ENCODE results near the gene ZMIZ1. TPM values are rescaled to one million over a fixed set of nuclear protein-coding genes. Genes with fewer than 3 reads are reported as not detected.

ZMIZ1 gene
- total and polyA plus RNA-seq, 7 experiments from 2014 or later, result 1.8 to 57.2 (median 14.2) TPM

GRCh38 chr10:79068203-79068561 lies 584 bp upstream of the ZMIZ1 start:
- DNase-seq, result peak in 6 of 9 donors; percentile 18 to 59 (median 34)
- Histone ChIP-seq H3K27ac (ENCODE audit: low read depth, low read length) (peak overlapping the region; percentile 62), H3K4me3 (ENCODE audit: low read length) (peak overlapping the region; percentile 83), H3K9me3 (ENCODE audit: control insufficient read depth in 2 of 3, low read length in 3 of 3) (no peaks in the 10 kb centered on the region), H3K36me3 (ENCODE audit: control insufficient read depth in 2 of 3, insufficient read depth in 3 of 3, low read length in 3 of 3) (no peaks in the 10 kb centered on the region), H3K4me1 (ENCODE audit: control insufficient read depth in 2 of 2, insufficient read depth in 2 of 2, low read length in 2 of 2) (peaks cover 12 to 30% of the 10 kb centered on the region in 2 donors), H3K27me3 (ENCODE audit: control insufficient read depth in 2 of 2, insufficient read depth in 2 of 2, low read length in 2 of 2) (no peaks in the 10 kb centered on the region)
- Mint-ChIP-seq H3K27ac (peak overlapping the region in 6 of 9 donors; percentile 36 to 91 (median 77)), H3K36me3 (no peaks in the 10 kb centered on the region), H3K9me3 (no peaks in the 10 kb centered on the region), H3K4me3 (peak overlapping the region; percentile 80 to 98 (median 92)), H3K27me3 (peaks cover 0 to 23% (median 0%) of the 10 kb centered on the region in 5 donors), H3K4me1 (peaks cover 24 to 66% (median 55%) of the 10 kb centered on the region in 7 donors)
- POLR2A ChIA-PET, result interaction anchor here (0.7 to 1.0 kb wide), 2 partner anchors 10 to 16 kb away, joined by 3 read pairs; no protein-coding TSS in a partner anchor
- CTCF ChIA-PET, result interaction anchor here (0.7 kb wide), 1 partner anchor 44 kb away, joined by 3 read pairs; no protein-coding TSS in a partner anchor
- ATAC-seq, result no peak
- intact Hi-C loops (cut with micrococcal nuclease), result loop anchor here (1.0 to 10.0 kb wide), 20 partner anchors 20 to 1399 kb away; partner anchors contain the start of genes RPS24 (in 2 of the 2), POLR3A (in 1 of the 2), PPIF (in 1 of the 2) and ZCCHC24 (in 1 of the 2)

DNA sequence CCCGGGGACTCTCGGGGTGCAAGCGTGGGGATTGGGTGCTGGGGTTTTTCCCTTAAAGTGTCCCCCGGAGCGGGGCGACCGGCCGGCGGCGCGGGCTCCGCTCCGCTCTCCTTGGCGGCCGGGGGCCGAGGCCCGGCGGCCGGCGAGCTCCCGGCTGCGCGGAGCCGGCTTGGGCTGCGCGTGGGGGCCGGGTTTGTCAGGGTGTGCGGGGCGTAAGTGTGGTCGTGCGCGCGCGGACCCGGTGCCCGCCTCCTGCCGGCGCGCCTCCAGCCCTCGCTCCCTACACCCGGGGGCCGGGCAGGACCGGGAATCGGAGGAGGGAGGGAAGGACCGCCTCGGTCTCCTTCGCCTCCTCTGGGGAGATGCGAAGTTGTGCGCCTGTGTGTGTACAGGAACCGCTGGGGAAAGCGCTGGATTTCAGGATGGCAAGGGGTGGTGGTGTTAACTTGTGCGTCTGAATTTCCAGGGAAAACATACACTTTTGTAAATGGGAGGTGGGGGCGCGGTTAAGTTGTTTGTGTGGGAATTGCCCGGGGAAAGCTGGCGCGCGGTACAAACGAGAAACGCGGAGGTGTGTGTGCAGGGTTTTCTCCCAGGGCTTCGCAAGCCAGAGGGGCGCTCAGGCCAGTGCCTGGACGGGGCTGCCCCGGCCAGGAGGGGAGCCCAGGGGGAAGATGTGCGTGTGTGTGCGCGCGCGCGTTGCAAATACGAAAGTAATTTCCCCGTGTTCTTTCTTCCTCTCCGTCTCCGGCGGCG lies 737 bp downstream of the ZMIZ1 start:
- peak; percentile 3 for ATAC-seq
- H3K4me1 Mint-ChIP-seq, result peaks cover 14 to 63% (median 45%) of the 10 kb centered on the region in 7 donors

GRCh38 chr10:79070081-79070605 lies 1.4 kb downstream of the ZMIZ1 start:
- no peaks in the 10 kb centered on the region for H3K9me3 Mint-ChIP-seq
- intact Hi-C loops (cut with micrococcal nuclease), result loop anchor here in 1 of 2 donors (1.0 to 2.0 kb wide), 2 partner anchors 125 to 173 kb away; no protein-coding TSS in a partner anchor
- Histone ChIP-seq H3K27ac (ENCODE audit: low read depth, low read length) (peak overlapping the region; percentile 62), H3K27me3 (ENCODE audit: control insufficient read depth in 2 of 2, insufficient read depth in 2 of 2, low read length in 2 of 2) (no peaks in the 10 kb centered on the region), H3K9me3 (ENCODE audit: control insufficient read depth in 2 of 3, low read length in 3 of 3) (no peaks in the 10 kb centered on the region), H3K36me3 (ENCODE audit: control insufficient read depth in 2 of 3, insufficient read depth in 3 of 3, low read length in 3 of 3) (no peaks in the 10 kb centered on the region), H3K4me1 (ENCODE audit: control insufficient read depth in 2 of 2, insufficient read depth in 2 of 2, low read length in 2 of 2) (peaks cover 8 to 17% of the 10 kb centered on the region in 2 donors), H3K4me3 (ENCODE audit: low read length) (peak overlapping the region; percentile 48)
- ChIA-PET CTCF (no interaction called here), POLR2A (no interaction called here)
- no peaks in the 10 kb centered on the region for H3K36me3 Mint-ChIP-seq
- H3K4me1 Mint-ChIP-seq, result peaks cover 9 to 59% (median 40%) of the 10 kb centered on the region in 7 donors
- H3K27me3 Mint-ChIP-seq, result peaks cover 0 to 25% (median 0%) of the 10 kb centered on the region in 5 donors
- DNase-seq (peak in 1 of 9 donors; percentile 19), ATAC-seq (no peak)
- peak overlapping the region in 6 of 9 donors; percentile 54 to 93 (median 82) for H3K27ac Mint-ChIP-seq
- H3K4me3 Mint-ChIP-seq, result peak overlapping the region; percentile 92 to 97 (median 93)

More for the DNA sequence above, 737 bp downstream of the ZMIZ1 start:
- CTCF ChIA-PET, result interaction anchor here (0.6 kb wide), 1 partner anchor 1118 kb away, joined by 4 read pairs; no protein-coding TSS in a partner anchor
- peak overlapping the region; percentile 62 for H3K27ac ChIP-seq (ENCODE audit: low read depth, low read length)
- intact Hi-C loops (cut with micrococcal nuclease), result loop anchor here (1.0 to 10.0 kb wide), 14 partner anchors 68 to 1398 kb away; partner anchors contain the start of genes ZCCHC24 (in 2 of the 2), PPIF (in 1 of the 2) and RPS24 (in 1 of the 2)
- H3K27ac Mint-ChIP-seq, result peak overlapping the region in 7 of 9 donors; percentile 54 to 93 (median 90)
- H3K9me3 Mint-ChIP-seq, result no peaks in the 10 kb centered on the region
- peak overlapping the region; percentile 83 for H3K4me3 ChIP-seq (ENCODE audit: low read length)
- H3K9me3 ChIP-seq (ENCODE audit: control insufficient read depth in 2 of 3, low read length in 3 of 3), result no peaks in the 10 kb centered on the region
- H3K27me3 Mint-ChIP-seq, result peaks cover 0 to 25% (median 0%) of the 10 kb centered on the region in 5 donors
- H3K4me3 Mint-ChIP-seq, result peak overlapping the region; percentile 92 to 97 (median 93)
- H3K4me1 ChIP-seq (ENCODE audit: control insufficient read depth in 2 of 2, insufficient read depth in 2 of 2, low read length in 2 of 2), result peaks cover 8 to 17% of the 10 kb centered on the region in 2 donors
- no peaks in the 10 kb centered on the region for H3K27me3 ChIP-seq (ENCODE audit: control insufficient read depth in 2 of 2, insufficient read depth in 2 of 2, low read length in 2 of 2)
- DNase-seq, result peak in 8 of 9 donors; percentile 36 to 59 (median 44)
- H3K36me3 ChIP-seq (ENCODE audit: control insufficient read depth in 2 of 3, insufficient read depth in 3 of 3, low read length in 3 of 3), result no peaks in the 10 kb centered on the region
- H3K36me3 Mint-ChIP-seq, result no peaks in the 10 kb centered on the region
- POLR2A ChIA-PET, result interaction anchor here (0.5 to 0.9 kb wide), 2 partner anchors 22 to 1122 kb away, joined by 3 read pairs; no protein-coding TSS in a partner anchor

DNA sequence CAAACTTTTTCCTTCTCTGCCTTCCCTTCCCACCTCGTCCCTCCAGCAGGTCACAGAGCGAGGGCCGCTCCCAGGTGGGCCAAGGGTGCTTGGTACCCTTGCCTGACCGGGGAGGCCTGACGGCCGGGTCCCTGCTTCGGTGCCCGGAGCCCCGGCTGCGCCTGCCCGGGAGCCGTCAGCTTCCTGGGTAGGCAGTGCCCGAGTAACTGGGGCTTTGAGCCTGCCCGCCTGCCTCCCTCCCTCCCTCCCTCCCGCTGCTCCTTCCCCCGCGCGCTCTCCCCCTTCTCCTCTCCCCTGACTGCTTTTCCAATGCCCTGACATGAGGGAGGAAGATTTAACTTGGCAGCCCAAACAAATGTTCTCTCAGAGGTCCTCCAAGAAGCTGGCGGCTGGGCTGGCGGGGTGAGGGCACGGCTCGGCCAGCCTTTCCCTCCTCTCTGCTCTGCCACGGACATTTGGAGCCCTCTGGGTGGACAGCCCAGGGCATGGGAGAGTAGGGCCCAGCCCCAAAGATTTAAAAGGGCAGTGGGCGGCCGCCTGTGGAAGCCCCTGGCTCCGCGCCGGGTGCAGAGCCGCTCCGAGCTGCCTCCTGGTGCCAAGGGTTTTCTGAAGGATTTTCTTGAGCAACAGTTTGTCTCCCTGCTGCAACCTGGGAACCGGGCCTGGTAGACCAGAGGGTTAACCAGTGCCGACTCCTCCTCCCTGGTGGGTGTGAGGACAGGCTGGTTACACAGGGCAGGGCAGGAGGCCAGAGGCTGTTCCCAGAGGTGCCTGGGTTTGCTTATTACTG lies 2.0 kb downstream of the ZMIZ1 start:
- Histone ChIP-seq H3K4me3 (ENCODE audit: low read length) (peak overlapping the region; percentile 48), H3K27me3 (ENCODE audit: control insufficient read depth in 2 of 2, insufficient read depth in 2 of 2, low read length in 2 of 2) (no peaks in the 10 kb centered on the region), H3K36me3 (ENCODE audit: control insufficient read depth in 2 of 3, insufficient read depth in 3 of 3, low read length in 3 of 3) (no peaks in the 10 kb centered on the region), H3K4me1 (ENCODE audit: control insufficient read depth in 2 of 2, insufficient read depth in 2 of 2, low read length in 2 of 2) (peaks cover 8 to 17% of the 10 kb centered on the region in 2 donors), H3K27ac (ENCODE audit: low read depth, low read length) (peak overlapping the region; percentile 48), H3K9me3 (ENCODE audit: control insufficient read depth in 2 of 3, low read length in 3 of 3) (no peaks in the 10 kb centered on the region)
- Mint-ChIP-seq H3K9me3 (no peaks in the 10 kb centered on the region), H3K4me1 (peaks cover 10 to 58% (median 41%) of the 10 kb centered on the region in 7 donors), H3K27me3 (peaks cover 0 to 25% (median 0%) of the 10 kb centered on the region in 5 donors), H3K36me3 (no peaks in the 10 kb centered on the region), H3K27ac (peak overlapping the region in 6 of 9 donors; percentile 21 to 84 (median 62)), H3K4me3 (peak overlapping the region; percentile 81 to 95 (median 85))
- ChIA-PET POLR2A (no interaction called here), CTCF (no interaction called here)
- intact Hi-C loops (cut with micrococcal nuclease), result loop anchor here in 1 of 2 donors (1.0 to 2.0 kb wide), 2 partner anchors 124 to 172 kb away; no protein-coding TSS in a partner anchor
- ATAC-seq (no peak), DNase-seq (peak in 5 of 9 donors; percentile 15 to 40 (median 27))

GRCh38 chr10:79071396-79071923 lies 2.7 kb downstream of the ZMIZ1 start:
- no peaks in the 10 kb centered on the region for H3K36me3 Mint-ChIP-seq
- Histone ChIP-seq H3K4me1 (ENCODE audit: control insufficient read depth in 2 of 2, insufficient read depth in 2 of 2, low read length in 2 of 2) (peaks cover 4 to 11% of the 10 kb centered on the region in 2 donors), H3K4me3 (ENCODE audit: low read length) (peak overlapping the region; percentile 34), H3K27me3 (ENCODE audit: control insufficient read depth in 2 of 2, insufficient read depth in 2 of 2, low read length in 2 of 2) (no peaks in the 10 kb centered on the region), H3K9me3 (ENCODE audit: control insufficient read depth in 2 of 3, low read length in 3 of 3) (no peaks in the 10 kb centered on the region), H3K27ac (ENCODE audit: low read depth, low read length) (no peak overlapping the region), H3K36me3 (ENCODE audit: control insufficient read depth in 2 of 3, insufficient read depth in 3 of 3, low read length in 3 of 3) (no peaks in the 10 kb centered on the region)
- ChIA-PET CTCF (no interaction called here), POLR2A (no interaction called here)
- no peaks in the 10 kb centered on the region for H3K9me3 Mint-ChIP-seq
- ATAC-seq, result no peak
- no peak for DNase-seq
- H3K27ac Mint-ChIP-seq, result peak overlapping the region in 8 of 9 donors; percentile 32 to 84 (median 60)
- intact Hi-C loops (cut with micrococcal nuclease), result loop anchor here in 1 of 2 donors (2.0 kb wide), 1 partner anchor 171 kb away; no protein-coding TSS in a partner anchor
- peaks cover 16 to 58% (median 39%) of the 10 kb centered on the region in 7 donors for H3K4me1 Mint-ChIP-seq
- peak overlapping the region; percentile 81 to 95 (median 85) for H3K4me3 Mint-ChIP-seq
- peaks cover 0 to 25% (median 0%) of the 10 kb centered on the region in 5 donors for H3K27me3 Mint-ChIP-seq
